GM12874 (cell line): ENCODE results near the gene TUBGCP6.

Source experiments
- CTCF ChIP-seq: IDR thresholded peaks from 2 replicates; pipeline ENCODE4 v1.5.1; 2011; ENCODE audit warnings: low read depth, mild to moderate bottlenecking, control low read depth, low read length, moderate library complexity; ENCODE audit not compliant: insufficient read depth

TUBGCP6 gene

DNA sequence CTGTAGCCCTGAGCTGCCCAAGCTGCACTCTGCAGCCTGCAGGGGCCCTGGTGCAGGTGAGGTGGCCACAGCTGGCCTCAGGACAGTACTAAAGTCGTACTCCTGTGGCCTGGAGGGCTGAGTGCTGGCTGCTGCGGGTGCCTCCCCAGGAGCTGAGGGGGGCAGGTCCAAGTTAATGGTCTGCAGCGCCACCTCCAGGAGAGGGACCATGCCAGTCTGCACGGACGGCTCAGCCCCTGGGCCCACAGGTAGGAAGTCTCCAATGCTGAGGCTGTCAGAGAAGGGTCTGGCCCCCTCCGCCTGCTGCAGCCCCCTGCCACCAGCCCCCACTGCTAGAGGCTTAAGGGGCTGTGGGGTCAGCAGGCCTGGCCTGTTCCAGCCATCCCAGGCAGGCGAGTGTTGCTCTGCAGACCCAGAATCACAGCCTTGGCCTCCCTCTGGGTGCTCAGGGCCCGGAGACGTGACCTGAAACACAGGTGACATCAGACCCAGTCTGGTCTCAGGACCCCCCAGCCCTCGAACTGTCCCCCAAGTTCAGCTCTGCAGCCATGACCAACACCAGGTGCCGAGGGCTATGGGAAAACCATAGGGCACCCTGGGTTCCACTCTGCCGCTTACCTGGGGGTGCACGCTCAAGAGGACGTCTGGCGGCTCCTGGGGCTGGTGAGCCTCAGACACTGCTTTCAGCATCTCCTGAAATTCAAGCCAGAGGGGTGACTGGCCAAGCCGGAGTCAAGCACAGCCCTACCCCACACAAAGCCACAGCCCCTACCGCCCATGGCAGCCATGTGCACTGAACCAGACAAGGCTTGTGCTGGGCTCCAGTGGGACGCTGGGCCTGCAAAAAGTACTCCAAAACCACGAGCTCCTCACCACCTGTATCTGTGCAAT lies 23.2 kb downstream of the TUBGCP6 start:
- 0 out of 2 replicates have a peak, but pooled peaks have one; percentile 11 for TF ChIP-seq CTCF

- no peak for TF ChIP-seq CTCF
Observed at GRCh38 chr22:50220603-50221409, 24.0 kb downstream of the TUBGCP6 start.

GRCh38 chr22:50219800-50220602 lies 24.8 kb downstream of the TUBGCP6 start:
- TF ChIP-seq CTCF: no peak

DNA sequence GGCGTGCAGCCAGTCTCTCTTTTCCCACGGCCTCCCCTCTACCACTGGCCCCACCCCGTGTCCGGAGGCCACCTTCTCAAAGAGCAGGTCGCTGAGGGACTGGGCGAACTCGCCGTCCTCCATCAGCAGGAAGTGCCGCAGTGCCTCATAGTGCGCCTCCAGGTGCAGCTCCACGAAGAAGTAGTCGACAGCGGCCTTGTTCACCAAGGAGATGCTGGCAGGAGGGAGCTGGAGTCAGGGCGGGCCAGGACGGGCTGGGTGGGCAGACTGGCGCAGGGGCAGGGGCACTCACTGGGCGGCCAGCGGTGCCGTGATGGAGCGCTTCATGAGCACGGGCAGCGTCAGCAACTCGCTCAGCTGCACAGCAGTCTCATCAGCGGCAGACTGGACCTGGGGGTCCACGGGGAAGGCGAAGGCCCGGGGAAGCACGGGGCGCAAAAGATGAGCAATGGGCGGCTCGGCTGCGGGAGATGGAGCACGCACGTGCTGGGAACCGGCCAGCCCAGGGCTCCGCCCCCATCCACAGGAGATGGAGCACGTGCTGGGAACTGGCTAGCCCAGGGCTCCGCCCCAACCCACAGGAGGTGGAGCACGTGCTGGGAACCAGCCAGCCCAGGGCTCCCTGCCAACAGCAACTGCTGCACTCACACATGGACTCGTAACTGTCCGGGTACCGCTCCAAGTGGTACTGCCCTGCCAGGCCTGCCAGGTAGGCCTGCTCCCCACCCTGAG lies 25.7 kb downstream of the TUBGCP6 start:
- TF ChIP-seq CTCF: no peak

DNA sequence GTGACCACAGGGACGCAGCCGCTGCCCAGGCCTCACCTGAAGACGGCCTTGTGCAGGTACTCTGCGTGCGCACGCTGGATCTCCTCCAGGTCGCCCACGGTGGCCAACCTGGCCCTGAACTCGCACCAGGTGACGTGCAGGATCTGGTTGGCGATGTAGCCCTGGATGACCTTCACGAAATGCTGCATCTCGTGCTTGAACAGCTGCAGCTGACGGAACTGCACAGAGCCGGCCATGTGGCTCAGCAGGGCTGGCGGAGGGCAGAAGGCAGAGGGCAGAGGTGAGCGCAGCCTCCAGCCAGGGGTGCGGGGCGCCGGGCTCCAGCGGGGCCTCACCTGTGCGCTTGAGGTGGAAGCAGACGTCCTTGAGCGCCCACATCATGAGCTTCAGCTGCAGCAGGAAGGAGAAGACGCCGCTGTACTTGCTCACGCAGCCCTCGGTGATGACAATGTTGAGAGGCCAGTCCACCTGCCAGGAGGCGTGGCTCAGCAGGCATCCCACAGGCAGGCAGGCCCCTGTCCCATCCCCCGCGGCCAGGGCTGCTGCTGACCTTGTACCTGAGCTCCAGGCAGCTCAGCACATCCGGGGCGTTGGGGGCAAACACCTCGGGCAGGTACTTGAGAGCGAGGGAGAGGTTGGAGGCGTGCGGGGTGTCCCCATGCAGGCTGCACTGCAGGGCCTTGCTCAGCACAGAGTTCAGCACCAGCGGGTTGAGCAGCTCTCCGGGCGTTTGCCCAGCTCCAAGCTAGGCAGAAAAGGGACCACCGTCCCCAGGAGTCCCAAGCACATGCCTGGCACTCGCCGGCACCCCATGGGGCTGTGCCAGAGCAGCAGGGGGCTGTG lies 26.4 kb downstream of the TUBGCP6 start:
- no peak for TF ChIP-seq CTCF

DNA sequence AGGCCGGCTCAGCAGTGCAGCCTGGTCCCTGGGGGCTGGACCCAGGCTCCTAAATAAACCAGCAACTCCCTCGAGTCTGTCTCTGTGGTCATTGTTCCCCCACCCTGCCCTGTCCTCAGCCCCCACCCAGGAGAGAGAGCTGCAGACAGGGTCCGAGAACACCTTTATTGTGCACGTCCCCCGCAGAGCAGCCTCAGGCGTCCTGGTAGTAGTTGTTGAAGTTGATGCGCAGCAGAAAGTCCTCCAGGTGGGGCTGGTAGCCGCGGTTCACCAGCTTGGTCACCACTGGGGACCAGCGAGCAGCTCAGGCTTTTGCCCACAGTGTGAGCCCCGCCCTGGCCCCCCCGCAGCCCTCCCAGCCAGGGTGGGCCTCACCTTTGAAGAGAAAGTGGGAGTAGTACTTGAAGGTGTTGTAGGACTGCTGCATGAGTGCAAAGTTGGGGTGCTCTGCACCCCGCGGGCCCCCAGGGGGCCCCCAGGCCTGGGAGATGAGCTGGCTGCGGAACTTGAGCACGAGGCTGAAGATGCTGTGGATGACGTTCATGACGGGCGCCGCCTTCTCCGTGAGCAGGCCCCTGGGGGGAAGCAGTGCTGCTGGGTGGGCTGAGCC lies 27.2 kb downstream of the TUBGCP6 start:
- TF ChIP-seq CTCF: no peak
